SK-N-SH treated with all-trans-retinoic acid at 6 μM for 48 hours (cell line): ENCODE measurements around the gene EML4.

Experiments used
- ATAC-seq: fragments of 200-7000 bp; cut with Tn5 transposase; 3 replicates; pipeline ENCODE4 v1.9.1; 2020; ENCODE audit warnings: mild to moderate bottlenecking, moderate library complexity
- ARNTL ChIP-seq: fragments of 450-650 bp; formaldehyde crosslinking; IDR thresholded peaks from 2 replicates; pipeline ENCODE4 v1.5.0; 2020; ENCODE audit warnings: low read depth, mild to moderate bottlenecking, moderate library complexity, borderline replicate concordance
- BACH2 ChIP-seq: fragments of 250-450 bp; sonication (Bioruptor Pico); IDR thresholded peaks from 2 replicates; pipeline ENCODE4 v1.9.0; 2021; ENCODE audit warnings: mild to moderate bottlenecking, borderline replicate concordance
- CREB5 ChIP-seq: fragments of 250-450 bp; sonication (Bioruptor Pico); IDR thresholded peaks from 2 replicates; pipeline ENCODE4 v1.5.1; 2020; ENCODE audit warnings: low read depth, mild to moderate bottlenecking, moderate library complexity
- CSDC2 ChIP-seq: fragments of 250-450 bp; sonication (Bioruptor Pico); IDR thresholded peaks from 2 replicates; pipeline ENCODE4 v1.5.0; 2020; ENCODE audit warnings: mild to moderate bottlenecking, moderate library complexity
- CSRNP3 ChIP-seq: fragments of 250-450 bp; sonication (Bioruptor Pico); IDR thresholded peaks from 2 replicates; pipeline ENCODE4 v1.5.1; 2021; ENCODE audit warnings: mild to moderate bottlenecking, moderate library complexity
- ESRRG ChIP-seq: fragments of 250-450 bp; sonication (Bioruptor Pico); IDR thresholded peaks from 2 replicates; pipeline ENCODE4 v1.6.1; 2021; ENCODE audit warnings: mild to moderate bottlenecking
- GLIS3 ChIP-seq: fragments of 250-450 bp; sonication (Bioruptor Pico); IDR thresholded peaks from 2 replicates; pipeline ENCODE4 v1.5.0; 2020; ENCODE audit warnings: mild to moderate bottlenecking, moderate library complexity
- OSR1 ChIP-seq: fragments of 250-450 bp; sonication (Bioruptor Pico); IDR thresholded peaks from 2 replicates; pipeline ENCODE4 v1.8.0; 2022; ENCODE audit warnings: moderate library complexity, mild to moderate bottlenecking, inconsistent platforms
- POU6F1 ChIP-seq: fragments of 250-450 bp; sonication (Bioruptor Pico); IDR thresholded peaks from 2 replicates; pipeline ENCODE4 v1.8.0; 2021; ENCODE audit warnings: low read depth, mild to moderate bottlenecking, moderate library complexity, borderline replicate concordance
- PPARA ChIP-seq: fragments of 250-450 bp; sonication (Bioruptor Pico); IDR thresholded peaks from 2 replicates; pipeline ENCODE4 v1.5.0; 2020; ENCODE audit warnings: mild to moderate bottlenecking, borderline replicate concordance
- RARB ChIP-seq: fragments of 250-450 bp; sonication (Bioruptor Pico); IDR thresholded peaks from 2 replicates; pipeline ENCODE4 v1.8.0; 2021; ENCODE audit warnings: mild to moderate bottlenecking, moderate library complexity
- SNAI2 ChIP-seq: fragments of 250-450 bp; sonication (Bioruptor Pico); IDR thresholded peaks from 2 replicates; pipeline ENCODE4 v1.5.0; 2020; ENCODE audit warnings: mild to moderate bottlenecking, moderate library complexity
- TOX ChIP-seq: fragments of 250-450 bp; sonication (Bioruptor Pico); IDR thresholded peaks from 2 replicates; pipeline ENCODE4 v1.8.0; 2021; ENCODE audit warnings: mild to moderate bottlenecking, moderate library complexity, borderline replicate concordance
- TSHZ2 ChIP-seq: fragments of 250-450 bp; sonication (Bioruptor Pico); IDR thresholded peaks from 2 replicates; pipeline ENCODE4 v1.5.0; 2020; ENCODE audit warnings: mild to moderate bottlenecking, moderate library complexity
- ZC3H10 ChIP-seq: fragments of 250-450 bp; sonication (Bioruptor Pico); IDR thresholded peaks from 2 replicates; pipeline ENCODE4 v1.5.1; 2021; ENCODE audit warnings: mild to moderate bottlenecking, moderate library complexity
- ZFP3 ChIP-seq: fragments of 250-450 bp; sonication (Bioruptor Pico); IDR thresholded peaks from 2 replicates; pipeline ENCODE4 v1.5.0; 2020; ENCODE audit warnings: mild to moderate bottlenecking, moderate library complexity
- ZFP30 ChIP-seq: fragments of 450-650 bp; formaldehyde crosslinking; IDR thresholded peaks from 2 replicates; pipeline ENCODE4 v1.5.0; 2022; ENCODE audit warnings: mild to moderate bottlenecking, moderate library complexity
- ZNF565 ChIP-seq: fragments of 450-650 bp; formaldehyde crosslinking; conservative IDR thresholded peaks from 2 replicates; pipeline ENCODE4 v1.5.0; 2020; ENCODE audit warnings: low read depth, mild to moderate bottlenecking, moderate library complexity
- ZNF70 ChIP-seq: fragments of 450-650 bp; formaldehyde crosslinking; IDR thresholded peaks from 2 replicates; pipeline ENCODE4 v1.5.0; 2020; ENCODE audit warnings: mild to moderate bottlenecking, moderate library complexity

EML4 gene

GRCh38 chr2:42211291-42211690, 42.1 kb downstream of the EML4 start (continued):
- TF ChIP-seq TSHZ2 (CRISPR knock-in tag) (no peak), PPARA (CRISPR knock-in tag) (no peak), ESRRG (no peak)

GRCh38 chr2:42214669-42215068, 45.5 kb downstream of the EML4 start:
- no peak for ATAC-seq
- TF ChIP-seq RARB (CRISPR knock-in tag) (no peak), ZNF565 (CRISPR knock-in tag) (no peak), PPARA (CRISPR knock-in tag) (no peak), ZC3H10 (CRISPR knock-in tag) (no peak), ESRRG (no peak), OSR1 (CRISPR knock-in tag) (no peak), CSDC2 (no peak), TSHZ2 (CRISPR knock-in tag) (no peak), ARNTL (CRISPR knock-in tag) (no peak), POU6F1 (no peak), ZFP30 (CRISPR knock-in tag) (no peak)

- ATAC-seq, result no peak
- TF ChIP-seq CSRNP3 (CRISPR knock-in tag) (no peak), TOX (CRISPR knock-in tag) (no peak), ESRRG (no peak), CSDC2 (no peak), BACH2 (CRISPR knock-in tag) (no peak), RARB (CRISPR knock-in tag) (no peak), PPARA (CRISPR knock-in tag) (no peak), GLIS3 (no peak), ZFP30 (CRISPR knock-in tag) (no peak), SNAI2 (CRISPR knock-in tag) (no peak)
Measured at GRCh38 chr2:42216694-42217093, 47.5 kb downstream of the EML4 start.

GRCh38 chr2:42217307-42217706, 48.2 kb downstream of the EML4 start:
- TF ChIP-seq ZNF70 (CRISPR knock-in tag) (no peak), ZC3H10 (CRISPR knock-in tag) (no peak), ZFP30 (CRISPR knock-in tag) (no peak), PPARA (CRISPR knock-in tag) (no peak), RARB (CRISPR knock-in tag) (no peak)
- TF ChIP-seq, all 23 proteins: peak for 0
- ATAC-seq, result no peak

GRCh38 chr2:42217914-42218313, 48.8 kb downstream of the EML4 start:
- ATAC-seq, result no peak
- TF ChIP-seq ZFP3 (CRISPR knock-in tag) (no peak), SNAI2 (CRISPR knock-in tag) (no peak), CREB5 (CRISPR knock-in tag) (no peak), TOX (CRISPR knock-in tag) (no peak)
